GM23338 (cell line): ENCODE results near the gene AFAP1. TPM values are rescaled to one million over a fixed set of nuclear protein-coding genes. Genes with fewer than 3 reads are reported as not detected.

Experiments used
- ATAC-seq: fragments of 200-7000 bp; cut with Tn5 transposase; 3 replicates; pipeline ENCODE4 v1.9.1; 2020
- DNase-seq: peaks from one replicate; pipeline ENCODE4 v3.0.0-alpha.2; 2015; ENCODE audit warnings: low spot score
- H2AFZ ChIP-seq: fragments of 200-600 bp; sonication (generic); 2 replicates; pipeline ENCODE4 v1.8.0; 2016; ENCODE audit warnings: antibody characterized with exemption, mild to moderate bottlenecking, moderate library complexity
- H3F3A ChIP-seq: fragments of 200-600 bp; sonication (generic); replicated peaks from 2 replicates; pipeline ENCODE4 v1.8.0; 2017; ENCODE audit warnings: antibody characterized with exemption, mixed run types, low read depth
- H3K27ac ChIP-seq: fragments of 200-600 bp; sonication (generic); 2 replicates; pipeline ENCODE4 v1.6.1; 2016; ENCODE audit warnings: low read depth
- H3K27me3 ChIP-seq: fragments of 200-600 bp; sonication (generic); 2 replicates; pipeline ENCODE4 v1.8.0; 2016; ENCODE audit warnings: mild to moderate bottlenecking, mixed run types, moderate library complexity; ENCODE audit not compliant: insufficient read depth
- H3K36me3 ChIP-seq: fragments of 200-600 bp; sonication (generic); 2 replicates; pipeline ENCODE4 v1.8.0; 2016; ENCODE audit warnings: mild to moderate bottlenecking; ENCODE audit not compliant: insufficient read depth
- H3K4me1 ChIP-seq: fragments of 200-600 bp; sonication (generic); 2 replicates; pipeline ENCODE4 v1.8.0; 2016; ENCODE audit warnings: mild to moderate bottlenecking, moderate library complexity; ENCODE audit not compliant: insufficient read depth
- H3K4me2 ChIP-seq: fragments of 200-600 bp; sonication (generic); 2 replicates; pipeline ENCODE4 v1.7.1; 2017; ENCODE audit warnings: mixed run types
- H3K4me3 ChIP-seq: fragments of 200-600 bp; sonication (generic); 2 replicates; pipeline ENCODE4 v1.6.1; 2016; ENCODE audit warnings: mixed run types
- H3K79me2 ChIP-seq: fragments of 200-600 bp; sonication (generic); replicated peaks from 2 replicates; pipeline ENCODE4 v1.8.0; 2017; ENCODE audit warnings: mild to moderate bottlenecking; ENCODE audit not compliant: insufficient read depth
- H3K9me2 ChIP-seq: fragments of 200-600 bp; sonication (generic); 2 replicates; pipeline ENCODE4 v1.8.0; 2017; ENCODE audit not compliant: insufficient read depth
- H4K20me1 ChIP-seq: fragments of 200-600 bp; sonication (generic); replicated peaks from 2 replicates; pipeline ENCODE4 v1.8.0; 2017; ENCODE audit warnings: mild to moderate bottlenecking; ENCODE audit not compliant: insufficient read depth
- H3K27ac Mint-ChIP-seq: 2 replicates; pipeline ENCODE4 v1.8.0; 2020; ENCODE audit warnings: inconsistent platforms, mild to moderate bottlenecking, moderate library complexity, mixed read lengths
- H3K27me3 Mint-ChIP-seq: 3 replicates; pipeline ENCODE4 v1.8.0; 2022; ENCODE audit warnings: low read depth, mild to moderate bottlenecking, moderate library complexity, mixed read lengths, inconsistent platforms; ENCODE audit not compliant: insufficient read depth, poor library complexity
- H3K36me3 Mint-ChIP-seq: 3 replicates; pipeline ENCODE4 v1.8.0; 2021; ENCODE audit warnings: low read depth, mild to moderate bottlenecking, inconsistent platforms, moderate library complexity, mixed read lengths
- H3K4me1 Mint-ChIP-seq: 3 replicates; pipeline ENCODE4 v1.8.0; 2020; ENCODE audit warnings: mild to moderate bottlenecking, inconsistent platforms, mixed read lengths
- H3K4me3 Mint-ChIP-seq: 3 replicates; pipeline ENCODE4 v1.8.0; 2021; ENCODE audit warnings: moderate library complexity, mild to moderate bottlenecking, inconsistent platforms, mixed read lengths
- H3K9me3 Mint-ChIP-seq: 3 replicates; pipeline ENCODE4 v1.8.0; 2020; ENCODE audit warnings: moderate library complexity, mild to moderate bottlenecking, inconsistent platforms, mixed read lengths
- CREB1 ChIP-seq: fragments of 250-450 bp; sonication (Bioruptor Pico); IDR thresholded peaks from 2 replicates; pipeline ENCODE4 v1.5.0; 2020; ENCODE audit warnings: low read depth, mild to moderate bottlenecking, moderate library complexity
- EZH2 ChIP-seq: fragments of 200-600 bp; sonication (generic); IDR thresholded peaks from one replicate; pipeline ENCODE4 v1.8.0; 2017; ENCODE audit warnings: antibody characterized with exemption, mild to moderate bottlenecking, low read depth; ENCODE audit not compliant: unreplicated experiment
- JUNB ChIP-seq: IDR thresholded peaks from one replicate; pipeline ENCODE4 v1.6.1; 2016; ENCODE audit warnings: antibody characterized with exemption; ENCODE audit not compliant: unreplicated experiment
- NANOG ChIP-seq: IDR thresholded peaks from 2 replicates; pipeline ENCODE4 v1.6.1; 2016; ENCODE audit warnings: antibody characterized with exemption, borderline replicate concordance
- ZNF331 ChIP-seq: fragments of 250-450 bp; sonication (Bioruptor Pico); IDR thresholded peaks from 2 replicates; pipeline ENCODE4 v1.5.0; 2020; ENCODE audit warnings: low read depth, mild to moderate bottlenecking, moderate library complexity
- polyA plus RNA-seq: library from polyadenylated mRNA; unstranded; fragments of >200 nt; fragmentation: Nextera tagmentation; extraction: Ambion mirVana; gene quantifications from 2 replicates; pipeline ENCODE4 v1.2.1, GENCODE V29; 2016
- total RNA-seq: library from RNA; depleted of rRNA; stranded (reverse); fragments of >200 nt; shearing (Covaris generic); gene quantifications from 2 replicates; pipeline ENCODE4 v1.2.3, GENCODE V29; 2014
- TF ChIP-seq, protein P1 (sequence below), 2 experiments: fragments of 200-600 bp in 1 of 2; sonication (generic) in 1 of 2; conservative IDR thresholded peaks; 2 replicates each; pipeline versions ENCODE4 v1.5.1 to v1.6.1; 2016 to 2017; ENCODE audit warnings: antibody characterized with exemption in 2 of 2, low read depth in 2 of 2, mild to moderate bottlenecking in 2 of 2, moderate library complexity in 1 of 2
- TF ChIP-seq, protein P2 (sequence below): fragments of 250-450 bp; sonication (Bioruptor Pico); IDR thresholded peaks from 2 replicates; pipeline ENCODE4 v1.5.0; 2020; ENCODE audit warnings: mild to moderate bottlenecking, moderate library complexity
- TF ChIP-seq, protein P3 (sequence below): IDR thresholded peaks from one replicate; pipeline ENCODE4 v1.6.1; 2018; ENCODE audit warnings: antibody characterized with exemption; ENCODE audit not compliant: unreplicated experiment

The AFAP1 gene
- total and polyA plus RNA-seq, 2 experiments from 2014 or later, result 6.5 to 21.5 TPM

DNA sequence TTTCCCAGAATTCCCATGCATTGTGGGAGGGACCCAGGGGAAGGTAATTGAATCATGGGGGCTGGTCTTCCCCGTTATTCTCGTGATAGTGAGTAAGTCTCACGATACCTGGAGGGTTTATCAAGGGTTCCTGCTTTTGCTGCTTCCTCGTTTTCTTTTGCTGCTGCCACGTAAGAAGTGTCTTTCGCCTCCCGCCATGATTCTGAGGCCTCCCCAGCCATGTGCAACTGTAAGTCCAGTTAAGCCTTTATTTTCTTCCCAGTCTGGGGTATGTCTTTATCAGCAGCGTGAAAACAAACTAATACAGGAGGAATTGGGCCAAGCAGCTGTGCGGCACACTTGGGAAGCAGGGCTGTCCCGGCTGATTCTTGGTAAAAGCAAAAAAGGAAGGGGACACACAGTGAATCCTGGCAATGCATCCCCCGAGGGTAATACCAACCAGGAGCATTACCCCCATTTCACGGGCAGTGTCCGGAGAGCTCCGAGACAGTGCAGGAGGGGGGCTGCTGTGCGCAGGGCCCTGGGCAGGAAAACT, 185.7 kb downstream of the AFAP1 start:
- H3K27ac Mint-ChIP-seq, result no peak overlapping the region
- no peaks in the 10 kb centered on the region for H4K20me1 ChIP-seq

DNA sequence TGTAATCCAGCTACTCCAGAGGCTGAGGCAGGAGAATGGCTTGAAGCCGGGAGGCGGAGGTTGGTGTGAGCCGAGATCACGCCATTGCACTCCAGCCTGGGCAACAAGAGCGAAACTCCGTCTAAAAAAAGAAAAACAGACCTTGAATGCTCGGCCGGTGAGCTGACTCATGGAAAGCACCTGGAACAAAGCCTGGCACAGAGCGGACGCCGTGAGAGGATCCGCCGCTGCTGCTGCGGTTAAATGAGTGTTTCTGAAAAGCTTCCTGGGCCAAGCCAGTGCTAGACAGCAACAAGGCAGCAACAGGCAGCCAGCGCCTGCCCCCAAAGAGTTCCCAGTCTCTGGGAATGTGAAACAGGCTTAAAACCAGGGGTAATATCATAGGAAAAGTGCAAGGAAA, 186.4 kb downstream of the AFAP1 start:
- Mint-ChIP-seq H3K4me3 (no peak overlapping the region), H3K4me1 (peaks cover 4% of the 10 kb centered on the region; the same call in 2 of the 3 replicates), H3K9me3 (no peaks in the 10 kb centered on the region), H3K36me3 (no peaks in the 10 kb centered on the region), H3K27me3 (peaks cover 12% of the 10 kb centered on the region), H3K27ac (no peak overlapping the region)
- no peak overlapping the region for H3K4me2 ChIP-seq
- H3F3A ChIP-seq, result no peaks in the 10 kb centered on the region
- H3K36me3 ChIP-seq, result no peaks in the 10 kb centered on the region
- H3K9me2 ChIP-seq, result no peaks in the 10 kb centered on the region
- ATAC-seq (no peak), DNase-seq (no peak)
- no peaks in the 10 kb centered on the region for H3K79me2 ChIP-seq
- H2AFZ ChIP-seq, result no peak overlapping the region
- H3K27ac ChIP-seq, result no peak overlapping the region
- H3K27me3 ChIP-seq, result no peaks in the 10 kb centered on the region
- H4K20me1 ChIP-seq, result no peaks in the 10 kb centered on the region
- H3K4me3 ChIP-seq, result no peak overlapping the region
- no peaks in the 10 kb centered on the region for H3K4me1 ChIP-seq
- TF ChIP-seq ZNF331 (no peak), EZH2 (no peak), NANOG (no peak), JUNB (no peak)
- TF ChIP-seq, protein P1, sequence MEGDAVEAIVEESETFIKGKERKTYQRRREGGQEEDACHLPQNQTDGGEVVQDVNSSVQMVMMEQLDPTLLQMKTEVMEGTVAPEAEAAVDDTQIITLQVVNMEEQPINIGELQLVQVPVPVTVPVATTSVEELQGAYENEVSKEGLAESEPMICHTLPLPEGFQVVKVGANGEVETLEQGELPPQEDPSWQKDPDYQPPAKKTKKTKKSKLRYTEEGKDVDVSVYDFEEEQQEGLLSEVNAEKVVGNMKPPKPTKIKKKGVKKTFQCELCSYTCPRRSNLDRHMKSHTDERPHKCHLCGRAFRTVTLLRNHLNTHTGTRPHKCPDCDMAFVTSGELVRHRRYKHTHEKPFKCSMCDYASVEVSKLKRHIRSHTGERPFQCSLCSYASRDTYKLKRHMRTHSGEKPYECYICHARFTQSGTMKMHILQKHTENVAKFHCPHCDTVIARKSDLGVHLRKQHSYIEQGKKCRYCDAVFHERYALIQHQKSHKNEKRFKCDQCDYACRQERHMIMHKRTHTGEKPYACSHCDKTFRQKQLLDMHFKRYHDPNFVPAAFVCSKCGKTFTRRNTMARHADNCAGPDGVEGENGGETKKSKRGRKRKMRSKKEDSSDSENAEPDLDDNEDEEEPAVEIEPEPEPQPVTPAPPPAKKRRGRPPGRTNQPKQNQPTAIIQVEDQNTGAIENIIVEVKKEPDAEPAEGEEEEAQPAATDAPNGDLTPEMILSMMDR (conservative IDR thresholded peaks at IDR 0.05; ENCODE audit: low read depth in 2 of 2), result no peak
- TF ChIP-seq, protein P2, sequence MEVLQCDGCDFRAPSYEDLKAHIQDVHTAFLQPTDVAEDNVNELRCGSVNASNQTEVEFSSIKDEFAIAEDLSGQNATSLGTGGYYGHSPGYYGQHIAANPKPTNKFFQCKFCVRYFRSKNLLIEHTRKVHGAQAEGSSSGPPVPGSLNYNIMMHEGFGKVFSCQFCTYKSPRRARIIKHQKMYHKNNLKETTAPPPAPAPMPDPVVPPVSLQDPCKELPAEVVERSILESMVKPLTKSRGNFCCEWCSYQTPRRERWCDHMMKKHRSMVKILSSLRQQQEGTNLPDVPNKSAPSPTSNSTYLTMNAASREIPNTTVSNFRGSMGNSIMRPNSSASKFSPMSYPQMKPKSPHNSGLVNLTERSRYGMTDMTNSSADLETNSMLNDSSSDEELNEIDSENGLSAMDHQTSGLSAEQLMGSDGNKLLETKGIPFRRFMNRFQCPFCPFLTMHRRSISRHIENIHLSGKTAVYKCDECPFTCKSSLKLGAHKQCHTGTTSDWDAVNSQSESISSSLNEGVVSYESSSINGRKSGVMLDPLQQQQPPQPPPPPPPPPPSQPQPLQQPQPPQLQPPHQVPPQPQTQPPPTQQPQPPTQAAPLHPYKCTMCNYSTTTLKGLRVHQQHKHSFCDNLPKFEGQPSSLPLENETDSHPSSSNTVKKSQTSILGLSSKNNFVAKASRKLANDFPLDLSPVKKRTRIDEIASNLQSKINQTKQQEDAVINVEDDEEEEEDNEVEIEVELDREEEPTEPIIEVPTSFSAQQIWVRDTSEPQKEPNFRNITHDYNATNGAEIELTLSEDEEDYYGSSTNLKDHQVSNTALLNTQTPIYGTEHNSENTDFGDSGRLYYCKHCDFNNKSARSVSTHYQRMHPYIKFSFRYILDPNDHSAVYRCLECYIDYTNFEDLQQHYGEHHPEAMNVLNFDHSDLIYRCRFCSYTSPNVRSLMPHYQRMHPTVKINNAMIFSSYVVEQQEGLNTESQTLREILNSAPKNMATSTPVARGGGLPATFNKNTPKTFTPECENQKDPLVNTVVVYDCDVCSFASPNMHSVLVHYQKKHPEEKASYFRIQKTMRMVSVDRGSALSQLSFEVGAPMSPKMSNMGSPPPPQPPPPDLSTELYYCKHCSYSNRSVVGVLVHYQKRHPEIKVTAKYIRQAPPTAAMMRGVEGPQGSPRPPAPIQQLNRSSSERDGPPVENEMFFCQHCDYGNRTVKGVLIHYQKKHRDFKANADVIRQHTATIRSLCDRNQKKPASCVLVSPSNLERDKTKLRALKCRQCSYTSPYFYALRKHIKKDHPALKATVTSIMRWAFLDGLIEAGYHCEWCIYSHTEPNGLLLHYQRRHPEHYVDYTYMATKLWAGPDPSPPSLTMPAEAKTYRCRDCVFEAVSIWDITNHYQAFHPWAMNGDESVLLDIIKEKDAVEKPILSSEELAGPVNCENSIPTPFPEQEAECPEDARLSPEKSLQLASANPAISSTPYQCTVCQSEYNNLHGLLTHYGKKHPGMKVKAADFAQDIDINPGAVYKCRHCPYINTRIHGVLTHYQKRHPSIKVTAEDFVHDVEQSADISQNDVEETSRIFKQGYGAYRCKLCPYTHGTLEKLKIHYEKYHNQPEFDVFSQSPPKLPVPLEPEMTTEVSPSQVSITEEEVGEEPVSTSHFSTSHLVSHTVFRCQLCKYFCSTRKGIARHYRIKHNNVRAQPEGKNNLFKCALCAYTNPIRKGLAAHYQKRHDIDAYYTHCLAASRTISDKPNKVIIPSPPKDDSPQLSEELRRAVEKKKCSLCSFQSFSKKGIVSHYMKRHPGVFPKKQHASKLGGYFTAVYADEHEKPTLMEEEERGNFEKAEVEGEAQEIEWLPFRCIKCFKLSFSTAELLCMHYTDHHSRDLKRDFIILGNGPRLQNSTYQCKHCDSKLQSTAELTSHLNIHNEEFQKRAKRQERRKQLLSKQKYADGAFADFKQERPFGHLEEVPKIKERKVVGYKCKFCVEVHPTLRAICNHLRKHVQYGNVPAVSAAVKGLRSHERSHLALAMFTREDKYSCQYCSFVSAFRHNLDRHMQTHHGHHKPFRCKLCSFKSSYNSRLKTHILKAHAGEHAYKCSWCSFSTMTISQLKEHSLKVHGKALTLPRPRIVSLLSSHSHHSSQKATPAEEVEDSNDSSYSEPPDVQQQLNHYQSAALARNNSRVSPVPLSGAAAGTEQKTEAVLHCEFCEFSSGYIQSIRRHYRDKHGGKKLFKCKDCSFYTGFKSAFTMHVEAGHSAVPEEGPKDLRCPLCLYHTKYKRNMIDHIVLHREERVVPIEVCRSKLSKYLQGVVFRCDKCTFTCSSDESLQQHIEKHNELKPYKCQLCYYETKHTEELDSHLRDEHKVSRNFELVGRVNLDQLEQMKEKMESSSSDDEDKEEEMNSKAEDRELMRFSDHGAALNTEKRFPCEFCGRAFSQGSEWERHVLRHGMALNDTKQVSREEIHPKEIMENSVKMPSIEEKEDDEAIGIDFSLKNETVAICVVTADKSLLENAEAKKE, result no peak

More for the DNA sequence above, 185.7 kb downstream of the AFAP1 start:
- Mint-ChIP-seq H3K4me3 (no peak overlapping the region), H3K27me3 (peaks cover 12% of the 10 kb centered on the region), H3K4me1 (peaks cover 4% of the 10 kb centered on the region; the same call in 2 of the 3 replicates), H3K9me3 (no peaks in the 10 kb centered on the region), H3K36me3 (no peaks in the 10 kb centered on the region)
- DNase-seq, result no peak
- Histone ChIP-seq H3K36me3 (no peaks in the 10 kb centered on the region), H3K27ac (no peak overlapping the region), H3K4me3 (no peak overlapping the region), H3K4me2 (no peak overlapping the region), H3K9me2 (no peaks in the 10 kb centered on the region), H2AFZ (no peak overlapping the region), H3K79me2 (no peaks in the 10 kb centered on the region), H3K4me1 (no peaks in the 10 kb centered on the region), H3F3A (no peaks in the 10 kb centered on the region), H3K27me3 (no peaks in the 10 kb centered on the region)
- ATAC-seq, result no peak
- TF ChIP-seq, protein P3, sequence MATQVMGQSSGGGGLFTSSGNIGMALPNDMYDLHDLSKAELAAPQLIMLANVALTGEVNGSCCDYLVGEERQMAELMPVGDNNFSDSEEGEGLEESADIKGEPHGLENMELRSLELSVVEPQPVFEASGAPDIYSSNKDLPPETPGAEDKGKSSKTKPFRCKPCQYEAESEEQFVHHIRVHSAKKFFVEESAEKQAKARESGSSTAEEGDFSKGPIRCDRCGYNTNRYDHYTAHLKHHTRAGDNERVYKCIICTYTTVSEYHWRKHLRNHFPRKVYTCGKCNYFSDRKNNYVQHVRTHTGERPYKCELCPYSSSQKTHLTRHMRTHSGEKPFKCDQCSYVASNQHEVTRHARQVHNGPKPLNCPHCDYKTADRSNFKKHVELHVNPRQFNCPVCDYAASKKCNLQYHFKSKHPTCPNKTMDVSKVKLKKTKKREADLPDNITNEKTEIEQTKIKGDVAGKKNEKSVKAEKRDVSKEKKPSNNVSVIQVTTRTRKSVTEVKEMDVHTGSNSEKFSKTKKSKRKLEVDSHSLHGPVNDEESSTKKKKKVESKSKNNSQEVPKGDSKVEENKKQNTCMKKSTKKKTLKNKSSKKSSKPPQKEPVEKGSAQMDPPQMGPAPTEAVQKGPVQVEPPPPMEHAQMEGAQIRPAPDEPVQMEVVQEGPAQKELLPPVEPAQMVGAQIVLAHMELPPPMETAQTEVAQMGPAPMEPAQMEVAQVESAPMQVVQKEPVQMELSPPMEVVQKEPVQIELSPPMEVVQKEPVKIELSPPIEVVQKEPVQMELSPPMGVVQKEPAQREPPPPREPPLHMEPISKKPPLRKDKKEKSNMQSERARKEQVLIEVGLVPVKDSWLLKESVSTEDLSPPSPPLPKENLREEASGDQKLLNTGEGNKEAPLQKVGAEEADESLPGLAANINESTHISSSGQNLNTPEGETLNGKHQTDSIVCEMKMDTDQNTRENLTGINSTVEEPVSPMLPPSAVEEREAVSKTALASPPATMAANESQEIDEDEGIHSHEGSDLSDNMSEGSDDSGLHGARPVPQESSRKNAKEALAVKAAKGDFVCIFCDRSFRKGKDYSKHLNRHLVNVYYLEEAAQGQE, result no peak
- no peak for TF ChIP-seq CREB1
